Measurements from ENCODE around the gene MBD5.

MBD5 gene

GRCh38 chr2:148132412-148132811, 111.5 kb downstream of the MBD5 start:
- no peak overlapping the region for H3K9ac ChIP-seq (ENCODE audit: low read depth, low read length)
- H4K20me1 ChIP-seq (ENCODE audit: insufficient read depth, low read length) = no peaks in the 10 kb centered on the region
- H3K27ac ChIP-seq (ENCODE audit: low read length) = no peak overlapping the region
- no peak overlapping the region for H2AFZ ChIP-seq (ENCODE audit: low read depth, low read length)
- no peaks in the 10 kb centered on the region for H3K27me3 ChIP-seq (ENCODE audit: insufficient read depth, low read length, poor library complexity)
- ATAC-seq (ENCODE audit: insufficient read depth, low read depth) (no peak), DNase-seq (no peak)
- no peak overlapping the region for H3K4me3 ChIP-seq (ENCODE audit: low read depth in 1 of 2, low read length in 2 of 2)
- H3K36me3 ChIP-seq (ENCODE audit: insufficient read depth, low read length) = no peaks in the 10 kb centered on the region
- no peak overlapping the region for H3K4me2 ChIP-seq (ENCODE audit: insufficient read depth, low read length)
- no peaks in the 10 kb centered on the region for H3K4me1 ChIP-seq (ENCODE audit: insufficient read depth, low read length)
- TF ChIP-seq CTCF (IDR thresholded peaks at IDR 0.05; ENCODE audit: borderline replicate concordance, extremely low read depth, low read length, poor library complexity, severe bottlenecking) = no peak
- no peak for TF ChIP-seq EZH2 (IDR thresholded peaks at IDR 0.05; ENCODE audit: borderline replicate concordance, low read depth, low read length, severe bottlenecking)
- no peaks in the 10 kb centered on the region for H3K9me3 ChIP-seq (ENCODE audit: insufficient read depth, low read length, severe bottlenecking)
- no peaks in the 10 kb centered on the region for H3K79me2 ChIP-seq (ENCODE audit: insufficient read depth, low read length)

GRCh38 chr2:148135705-148136104, 114.8 kb downstream of the MBD5 start:
- H3K27me3 ChIP-seq (ENCODE audit: insufficient read depth, low read length, poor library complexity) = no peaks in the 10 kb centered on the region
- H4K20me1 ChIP-seq (ENCODE audit: insufficient read depth, low read length) = no peaks in the 10 kb centered on the region
- no peaks in the 10 kb centered on the region for H3K36me3 ChIP-seq (ENCODE audit: insufficient read depth, low read length)
- DNase-seq = no peak
- no peak overlapping the region for H3K27ac ChIP-seq (ENCODE audit: low read length)
- TF ChIP-seq CTCF (IDR thresholded peaks at IDR 0.05; ENCODE audit: borderline replicate concordance, extremely low read depth, low read length, poor library complexity, severe bottlenecking) (no peak), EZH2 (IDR thresholded peaks at IDR 0.05; ENCODE audit: borderline replicate concordance, low read depth, low read length, severe bottlenecking) (no peak)
- H3K9me3 ChIP-seq (ENCODE audit: insufficient read depth, low read length, severe bottlenecking) = no peaks in the 10 kb centered on the region
- H3K4me1 ChIP-seq (ENCODE audit: insufficient read depth, low read length) = no peaks in the 10 kb centered on the region
- no peak overlapping the region for H3K9ac ChIP-seq (ENCODE audit: low read depth, low read length)
- no peak overlapping the region for H2AFZ ChIP-seq (ENCODE audit: low read depth, low read length)
- no peak for ATAC-seq (ENCODE audit: insufficient read depth, low read depth)
- H3K79me2 ChIP-seq (ENCODE audit: insufficient read depth, low read length) = no peaks in the 10 kb centered on the region
- H3K4me2 ChIP-seq (ENCODE audit: insufficient read depth, low read length) = no peak overlapping the region
- H3K4me3 ChIP-seq (ENCODE audit: low read depth in 1 of 2, low read length in 2 of 2) = no peak overlapping the region

GRCh38 chr2:148136441-148136840, 115.5 kb downstream of the MBD5 start:
- H3K4me3 ChIP-seq (ENCODE audit: low read depth in 1 of 2, low read length in 2 of 2) = no peak overlapping the region
- DNase-seq (no peak), ATAC-seq (ENCODE audit: insufficient read depth, low read depth) (no peak)
- no peak overlapping the region for H3K27ac ChIP-seq (ENCODE audit: low read length)
- no peaks in the 10 kb centered on the region for H3K4me1 ChIP-seq (ENCODE audit: insufficient read depth, low read length)
- H3K4me2 ChIP-seq (ENCODE audit: insufficient read depth, low read length) = no peak overlapping the region
- no peaks in the 10 kb centered on the region for H4K20me1 ChIP-seq (ENCODE audit: insufficient read depth, low read length)
- H3K9me3 ChIP-seq (ENCODE audit: insufficient read depth, low read length, severe bottlenecking) = no peaks in the 10 kb centered on the region
- H2AFZ ChIP-seq (ENCODE audit: low read depth, low read length) = no peak overlapping the region
- H3K27me3 ChIP-seq (ENCODE audit: insufficient read depth, low read length, poor library complexity) = no peaks in the 10 kb centered on the region
- H3K36me3 ChIP-seq (ENCODE audit: insufficient read depth, low read length) = no peaks in the 10 kb centered on the region
- TF ChIP-seq CTCF (IDR thresholded peaks at IDR 0.05; ENCODE audit: borderline replicate concordance, extremely low read depth, low read length, poor library complexity, severe bottlenecking) = no peak
- no peak for TF ChIP-seq EZH2 (IDR thresholded peaks at IDR 0.05; ENCODE audit: borderline replicate concordance, low read depth, low read length, severe bottlenecking)
- no peak overlapping the region for H3K9ac ChIP-seq (ENCODE audit: low read depth, low read length)
- no peaks in the 10 kb centered on the region for H3K79me2 ChIP-seq (ENCODE audit: insufficient read depth, low read length)

- Histone ChIP-seq H3K4me2 (ENCODE audit: insufficient read depth, low read length) (no peak overlapping the region), H3K27ac (ENCODE audit: low read length) (no peak overlapping the region), H2AFZ (ENCODE audit: low read depth, low read length) (no peak overlapping the region), H3K9ac (ENCODE audit: low read depth, low read length) (no peak overlapping the region), H3K36me3 (ENCODE audit: insufficient read depth, low read length) (no peaks in the 10 kb centered on the region), H3K9me3 (ENCODE audit: insufficient read depth, low read length, severe bottlenecking) (no peaks in the 10 kb centered on the region), H3K4me1 (ENCODE audit: insufficient read depth, low read length) (no peaks in the 10 kb centered on the region), H3K27me3 (ENCODE audit: insufficient read depth, low read length, poor library complexity) (no peaks in the 10 kb centered on the region), H3K79me2 (ENCODE audit: insufficient read depth, low read length) (no peaks in the 10 kb centered on the region), H3K4me3 (ENCODE audit: low read depth in 1 of 2, low read length in 2 of 2) (no peak overlapping the region), H4K20me1 (ENCODE audit: insufficient read depth, low read length) (no peaks in the 10 kb centered on the region)
- TF ChIP-seq CTCF (IDR thresholded peaks at IDR 0.05; ENCODE audit: borderline replicate concordance, extremely low read depth, low read length, poor library complexity, severe bottlenecking) = no peak
- TF ChIP-seq EZH2 (IDR thresholded peaks at IDR 0.05; ENCODE audit: borderline replicate concordance, low read depth, low read length, severe bottlenecking) = no peak
- no peak for ATAC-seq (ENCODE audit: insufficient read depth, low read depth)
- DNase-seq = no peak
These were observed 141.1 kb downstream of the MBD5 start for GRCh38 chr2:148161909-148162435.
